ENCODE measurements around the gene ATP2B2. TPM values are rescaled to one million over a fixed set of nuclear protein-coding genes. Genes with fewer than 3 reads are reported as not detected.

Gene ATP2B2
- total RNA-seq, 3 donors from 2014 or later, result 0.05 TPM; not detected in 2

DNA sequence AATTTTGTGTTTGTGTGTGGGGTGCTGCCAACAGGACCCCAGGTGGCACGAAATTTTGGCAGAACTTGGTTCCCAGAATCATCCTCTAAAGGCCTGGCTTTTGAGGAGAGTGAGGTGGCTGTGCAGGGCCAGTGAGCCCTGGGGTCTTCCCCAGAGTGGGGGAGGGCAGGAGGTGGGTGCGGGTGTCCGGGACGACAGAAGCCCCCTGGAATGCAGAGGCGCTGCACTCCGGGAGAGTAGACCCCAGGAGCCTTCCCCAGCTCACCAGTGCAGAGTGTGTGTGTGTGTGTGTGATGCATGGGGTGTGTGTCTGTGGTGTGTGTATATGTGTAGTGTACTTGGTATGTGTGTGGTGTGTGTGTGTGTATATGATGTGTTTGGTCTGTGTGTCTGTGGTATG, 140.1 kb downstream of the ATP2B2 start:
- H3K4me1 Mint-ChIP-seq (ENCODE audit: low read depth), result peaks cover 31% of the 10 kb centered on the region
- H3K4me3 Mint-ChIP-seq, result no peak overlapping the region

DNA sequence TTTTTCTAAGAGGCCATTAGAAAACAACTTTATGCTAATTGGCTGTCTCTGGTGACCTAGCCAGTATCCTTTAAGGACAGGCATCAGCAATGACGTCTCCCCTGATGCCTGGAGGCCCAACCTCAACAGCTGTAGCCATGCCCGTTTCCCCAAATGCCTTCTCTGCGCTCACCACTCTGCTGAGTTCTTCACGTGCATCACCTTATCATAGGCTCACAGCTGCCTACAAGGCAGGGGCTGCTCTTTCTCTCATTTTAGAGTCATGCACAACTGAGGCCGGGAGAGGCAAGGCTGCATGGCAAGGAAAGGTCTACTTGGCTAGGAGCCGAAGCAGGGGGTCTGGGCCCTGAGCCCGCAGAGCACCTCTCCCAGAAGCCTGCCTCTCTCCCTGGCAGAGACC, 140.6 kb downstream of the ATP2B2 start:
- no peak overlapping the region for H3K4me3 Mint-ChIP-seq
- H3K4me1 Mint-ChIP-seq (ENCODE audit: low read depth), result peaks cover 30% of the 10 kb centered on the region

More for the DNA sequence above, 140.1 kb downstream of the ATP2B2 start:
- DNase-seq, result no peak
- ATAC-seq, result no peak
- Mint-ChIP-seq H3K36me3 (ENCODE audit: insufficient read depth) (no peaks in the 10 kb centered on the region), H3K27me3 (ENCODE audit: low read depth) (peaks cover 4% of the 10 kb centered on the region), H3K9me3 (no peaks in the 10 kb centered on the region)

GRCh38 chr3:10363935-10364334, 141.5 kb downstream of the ATP2B2 start:
- no peaks in the 10 kb centered on the region for H3K9me3 Mint-ChIP-seq
- H3K36me3 Mint-ChIP-seq (ENCODE audit: insufficient read depth), result no peaks in the 10 kb centered on the region
- DNase-seq (no peak), ATAC-seq (peak; percentile 75 to 81)
- no peak overlapping the region for H3K4me3 Mint-ChIP-seq
- peaks cover 30% of the 10 kb centered on the region for H3K4me1 Mint-ChIP-seq (ENCODE audit: low read depth)
- peaks cover 2% of the 10 kb centered on the region for H3K27me3 Mint-ChIP-seq (ENCODE audit: low read depth)

More for the DNA sequence above, 140.6 kb downstream of the ATP2B2 start:
- no peaks in the 10 kb centered on the region for H3K36me3 Mint-ChIP-seq (ENCODE audit: insufficient read depth)
- ATAC-seq, result no peak
- no peak for DNase-seq
- H3K9me3 Mint-ChIP-seq, result no peaks in the 10 kb centered on the region
- peaks cover 2% of the 10 kb centered on the region for H3K27me3 Mint-ChIP-seq (ENCODE audit: low read depth)

GRCh38 chr3:10361375-10361774, 144.0 kb downstream of the ATP2B2 start:
- Mint-ChIP-seq H3K4me1 (ENCODE audit: low read depth) (peaks cover 16% of the 10 kb centered on the region), H3K27me3 (ENCODE audit: low read depth) (peaks cover 2% of the 10 kb centered on the region), H3K4me3 (no peak overlapping the region), H3K36me3 (ENCODE audit: insufficient read depth) (no peaks in the 10 kb centered on the region), H3K9me3 (no peaks in the 10 kb centered on the region)
- DNase-seq (no peak), ATAC-seq (no peak)

- ATAC-seq (no peak), DNase-seq (no peak)
- Mint-ChIP-seq H3K27me3 (ENCODE audit: low read depth) (peaks cover 1% of the 10 kb centered on the region), H3K4me3 (no peak overlapping the region), H3K4me1 (ENCODE audit: low read depth) (peaks cover 8% of the 10 kb centered on the region), H3K36me3 (ENCODE audit: insufficient read depth) (no peaks in the 10 kb centered on the region), H3K9me3 (no peaks in the 10 kb centered on the region)
Measured at GRCh38 chr3:10360478-10360877, 144.9 kb downstream of the ATP2B2 start.

GRCh38 chr3:10359761-10360161, 145.6 kb downstream of the ATP2B2 start:
- no peaks in the 10 kb centered on the region for H3K36me3 Mint-ChIP-seq (ENCODE audit: insufficient read depth)
- ATAC-seq (no peak), DNase-seq (no peak)
- no peak overlapping the region for H3K4me3 Mint-ChIP-seq
- peaks cover 8% of the 10 kb centered on the region for H3K4me1 Mint-ChIP-seq (ENCODE audit: low read depth)
- H3K27me3 Mint-ChIP-seq (ENCODE audit: low read depth), result no peaks in the 10 kb centered on the region
- H3K9me3 Mint-ChIP-seq, result no peaks in the 10 kb centered on the region

DNA sequence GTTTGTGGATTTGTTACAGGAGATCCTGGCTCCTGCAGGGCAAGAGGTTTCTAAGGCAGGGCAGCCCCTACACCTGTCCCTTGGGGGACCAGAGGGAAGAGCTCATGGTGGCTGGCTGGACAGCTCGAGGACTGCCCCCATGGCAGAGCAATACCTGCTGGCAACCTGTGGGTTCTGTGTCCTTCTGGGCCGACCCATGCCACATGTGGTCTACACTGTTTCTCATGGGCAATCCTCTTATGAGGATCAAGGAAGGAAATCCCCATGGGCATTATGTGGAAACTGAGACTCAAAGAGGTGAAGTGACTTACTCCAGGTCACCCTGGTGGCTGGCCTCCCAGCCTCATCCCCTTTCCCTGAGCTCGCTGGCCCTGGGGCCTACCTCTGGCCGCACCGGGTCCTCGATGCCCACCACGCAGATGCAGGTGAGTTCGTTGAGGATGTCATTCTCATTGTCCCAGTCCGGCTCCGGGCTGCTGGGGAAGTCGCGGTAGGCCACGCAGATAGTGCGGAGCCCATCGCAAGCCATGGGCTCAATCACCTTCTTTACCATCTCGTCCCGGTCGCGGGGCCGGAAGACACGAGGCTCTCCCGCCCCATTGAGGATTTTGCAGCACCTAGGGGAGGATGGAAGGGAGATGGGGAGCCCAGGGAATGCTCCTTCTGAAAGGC, 146.9 kb downstream of the ATP2B2 start:
- H3K27me3 Mint-ChIP-seq (ENCODE audit: low read depth), result no peaks in the 10 kb centered on the region
- peaks cover 7% of the 10 kb centered on the region for H3K4me1 Mint-ChIP-seq (ENCODE audit: low read depth)
- no peaks in the 10 kb centered on the region for H3K36me3 Mint-ChIP-seq (ENCODE audit: insufficient read depth)
- no peak for ATAC-seq
- DNase-seq, result no peak
- no peak overlapping the region for H3K4me3 Mint-ChIP-seq
- H3K9me3 Mint-ChIP-seq, result no peaks in the 10 kb centered on the region

- no peak overlapping the region for H3K4me3 Mint-ChIP-seq
- no peaks in the 10 kb centered on the region for H3K36me3 Mint-ChIP-seq (ENCODE audit: insufficient read depth)
- no peak for ATAC-seq
- DNase-seq, result no peak
- H3K4me1 Mint-ChIP-seq (ENCODE audit: low read depth), result peaks cover 5% of the 10 kb centered on the region
- H3K9me3 Mint-ChIP-seq, result no peaks in the 10 kb centered on the region
- no peaks in the 10 kb centered on the region for H3K27me3 Mint-ChIP-seq (ENCODE audit: low read depth)
Measured at GRCh38 chr3:10357592-10358308, 147.6 kb downstream of the ATP2B2 start.

DNA sequence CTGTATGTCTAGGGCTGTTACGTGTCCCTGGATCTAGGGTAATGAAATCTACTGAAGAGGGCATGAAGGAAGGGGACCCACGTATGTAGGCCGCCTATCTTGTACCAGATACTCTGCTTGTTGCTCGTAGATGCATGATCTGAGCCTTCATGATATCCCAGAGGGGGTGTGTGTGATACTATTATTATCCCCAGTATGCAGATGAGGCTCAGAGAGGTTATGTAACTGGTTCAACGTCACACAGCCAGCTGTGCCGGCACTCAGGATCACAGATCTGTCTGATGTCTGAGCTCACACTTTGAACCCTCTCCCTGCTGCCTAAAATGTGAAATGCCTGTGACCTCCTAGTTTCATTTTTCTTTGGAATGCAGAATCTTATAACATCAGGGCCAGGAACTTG, 148.3 kb downstream of the ATP2B2 start:
- Mint-ChIP-seq H3K4me1 (ENCODE audit: low read depth) (peaks cover 5% of the 10 kb centered on the region), H3K4me3 (no peak overlapping the region), H3K27me3 (ENCODE audit: low read depth) (peaks cover 1% of the 10 kb centered on the region), H3K36me3 (ENCODE audit: insufficient read depth) (no peaks in the 10 kb centered on the region), H3K9me3 (no peaks in the 10 kb centered on the region)
- DNase-seq, result no peak
- no peak for ATAC-seq

- H3K4me3 Mint-ChIP-seq, result no peak overlapping the region
- DNase-seq (no peak), ATAC-seq (no peak)
- peaks cover 5% of the 10 kb centered on the region for H3K4me1 Mint-ChIP-seq (ENCODE audit: low read depth)
- no peaks in the 10 kb centered on the region for H3K36me3 Mint-ChIP-seq (ENCODE audit: insufficient read depth)
- H3K27me3 Mint-ChIP-seq (ENCODE audit: low read depth), result peaks cover 1% of the 10 kb centered on the region
- H3K9me3 Mint-ChIP-seq, result no peaks in the 10 kb centered on the region
Measured at GRCh38 chr3:10356461-10356981, 148.9 kb downstream of the ATP2B2 start.

DNA sequence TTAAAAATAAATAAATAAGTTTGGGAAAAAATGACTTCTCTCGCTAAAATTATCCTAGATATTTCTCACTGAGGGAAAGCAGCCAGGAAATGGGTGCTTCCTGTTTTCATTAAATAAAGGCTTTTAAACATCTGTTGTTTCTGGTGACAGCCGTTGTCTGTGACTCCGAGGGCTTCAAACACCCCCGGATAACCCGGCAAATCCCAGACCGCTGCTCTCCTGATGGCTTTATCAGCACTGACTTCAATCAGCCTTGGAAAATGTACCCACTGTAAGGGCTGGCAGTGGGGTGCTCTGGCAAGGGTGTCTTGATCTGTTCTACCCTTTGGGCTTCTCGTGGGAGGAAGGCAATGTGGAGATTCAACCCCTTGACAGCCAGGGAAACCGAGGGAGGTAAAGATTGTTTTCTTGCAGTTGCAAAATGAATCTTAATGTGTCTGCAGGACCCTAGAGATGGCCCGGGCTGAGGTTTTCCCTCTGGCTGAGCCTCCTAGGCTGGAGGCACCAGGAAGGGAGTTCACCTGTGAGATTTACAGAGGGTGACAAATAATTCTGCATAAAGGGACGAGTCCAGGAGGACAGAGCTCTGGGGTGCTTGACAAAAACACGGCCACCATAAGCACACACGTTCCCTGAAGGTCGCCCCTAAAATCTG, 150.9 kb downstream of the ATP2B2 start:
- Mint-ChIP-seq H3K27me3 (ENCODE audit: low read depth) (peaks cover 1% of the 10 kb centered on the region), H3K4me3 (no peak overlapping the region), H3K9me3 (no peaks in the 10 kb centered on the region), H3K4me1 (ENCODE audit: low read depth) (peaks cover 5% of the 10 kb centered on the region), H3K36me3 (ENCODE audit: insufficient read depth) (no peaks in the 10 kb centered on the region)
- ATAC-seq, result no peak
- DNase-seq, result no peak

DNA sequence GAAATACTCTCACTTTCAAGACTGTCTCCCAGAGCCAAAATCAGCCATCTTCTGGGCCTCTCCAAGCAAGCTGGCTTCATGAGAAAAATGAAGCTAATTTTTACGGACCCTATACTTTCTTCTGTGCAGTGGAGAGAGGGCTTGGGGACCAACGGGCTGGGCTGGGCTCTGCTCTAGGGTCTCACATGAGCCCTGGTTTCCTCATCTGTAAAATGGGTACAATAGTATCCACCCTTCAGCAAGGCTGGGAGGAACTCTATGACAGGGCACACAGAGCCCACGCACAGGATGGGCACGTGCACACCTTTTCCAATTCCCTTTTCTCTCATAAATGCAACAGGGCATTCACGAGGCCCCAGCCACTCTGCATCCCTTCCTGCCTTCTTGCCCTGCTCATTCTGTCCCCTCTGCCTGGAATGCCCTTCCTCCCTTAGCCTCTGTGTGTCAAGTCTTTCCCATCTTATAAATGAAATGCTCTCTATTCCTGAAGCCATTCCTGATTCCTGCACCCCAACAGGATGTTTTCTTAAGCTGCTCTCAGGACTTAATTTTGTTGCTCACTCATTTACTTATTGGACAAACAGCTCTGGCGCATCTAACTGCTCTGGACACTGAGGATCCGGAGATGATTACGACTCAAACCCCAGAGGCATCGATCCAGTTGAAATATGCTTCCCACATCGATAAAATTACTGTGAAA, 151.6 kb downstream of the ATP2B2 start:
- ATAC-seq, result no peak
- no peak for DNase-seq
- H3K4me1 Mint-ChIP-seq (ENCODE audit: low read depth), result peaks cover 5% of the 10 kb centered on the region
- no peaks in the 10 kb centered on the region for H3K36me3 Mint-ChIP-seq (ENCODE audit: insufficient read depth)
- H3K27me3 Mint-ChIP-seq (ENCODE audit: low read depth), result peaks cover 1% of the 10 kb centered on the region
- H3K4me3 Mint-ChIP-seq, result no peak overlapping the region
- no peaks in the 10 kb centered on the region for H3K9me3 Mint-ChIP-seq

DNA sequence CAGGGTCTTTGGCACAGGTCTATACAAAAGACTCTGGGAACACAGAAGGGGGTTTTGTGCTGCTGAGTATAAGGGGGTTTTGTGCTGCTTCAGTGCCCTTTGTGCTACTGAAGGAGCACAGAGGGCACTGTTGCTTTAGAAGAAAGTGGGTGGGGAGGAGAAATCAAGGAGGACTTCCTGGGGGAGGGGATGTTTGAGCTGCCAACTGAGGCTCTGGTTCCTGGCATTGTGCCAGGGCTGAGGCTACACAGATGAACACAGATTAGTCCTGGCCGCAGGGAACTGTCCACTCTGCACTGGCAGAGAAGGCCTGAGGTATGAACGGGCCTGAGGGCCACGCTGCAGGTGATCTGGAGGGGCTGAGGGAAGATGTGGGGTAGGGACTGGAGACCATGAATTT, 152.2 kb downstream of the ATP2B2 start:
- Mint-ChIP-seq H3K9me3 (no peaks in the 10 kb centered on the region), H3K36me3 (ENCODE audit: insufficient read depth) (no peaks in the 10 kb centered on the region), H3K4me1 (ENCODE audit: low read depth) (peaks cover 5% of the 10 kb centered on the region), H3K4me3 (no peak overlapping the region), H3K27me3 (ENCODE audit: low read depth) (peaks cover 1% of the 10 kb centered on the region)
- DNase-seq, result no peak
- ATAC-seq, result no peak

Measured in activated T-cell treated with anti-CD3 and anti-CD28 coated beads, Interleukin-2, amount 50 U/mL, for 4 hours (primary cell).